Left colon (tissue), 2 donors: ENCODE measurements around the gene AP1M2. TPM values are rescaled to one million over a fixed set of nuclear protein-coding genes. Genes with fewer than 3 reads are reported as not detected.
A peak's percentile ranks its signal among the peaks of the same experiment; 100 is the strongest.
"Not testable (repeated sequence)": the region's sequence is repeated elsewhere in the genome, so short reads cannot be mapped to it uniquely, and the experiment has no call there.

ENCODE experiments used
- ATAC-seq: fragments of 200-7000 bp; cut with Tn5 transposase; one replicate; pipeline ENCODE4 v1.9.1; 2020; ENCODE audit warnings: mild to moderate bottlenecking, moderate library complexity
- DNase-seq, 2 donors: peaks; one replicate each; pipeline ENCODE4 v3.0.0-alpha.2; 2020
- intact Hi-C, 2 donors: fragments of 100-400 bp; cut with DNase I in 1 of 2; cut with micrococcal nuclease in 1 of 2; formaldehyde crosslinking; loops; one replicate each; pipeline versions ENCODE4 v1.11.2 to v1.14.0; 2022; cut with DNase I, micrococcal nuclease
- total RNA-seq, 2 donors: library from RNA; stranded (reverse); fragmentation: NEBNext Ultra II Directional; extraction: Animal tissue kit (Norgen Biotek cat#: 25700); gene quantifications; one replicate each; pipeline ENCODE4 v1.2.1, GENCODE V29; 2021
- donor health status: DM: no; HTN: no; CAD: no.
- donor health status: DM: yes; HTN: yes; CAD: no.

AP1M2 gene
- total RNA-seq, 2 donors from 2014 or later, result 116 to 158 TPM

DNA sequence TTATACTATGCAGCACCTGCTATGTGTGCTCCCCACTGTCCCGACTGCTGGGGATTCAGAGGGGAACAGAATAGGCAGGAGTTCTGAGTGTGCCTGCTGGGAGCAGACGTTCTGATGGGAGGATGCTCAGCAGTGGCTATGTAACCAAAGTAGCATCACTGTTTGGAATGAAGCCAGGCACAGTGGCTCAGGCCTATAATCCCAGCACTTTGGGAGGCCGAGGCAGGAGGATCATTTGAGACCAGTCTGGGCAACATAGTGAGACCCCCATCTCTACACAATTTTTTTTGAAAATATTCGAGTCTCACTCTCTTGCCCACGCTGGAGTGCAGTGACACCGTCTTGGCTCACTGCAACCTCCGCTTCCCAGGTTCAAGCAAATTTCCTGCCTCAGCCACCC is 37.4 kb downstream of the AP1M2 start:
- intact Hi-C loops, result no loop called here
- DNase-seq (no peak), ATAC-seq (no peak)

DNA sequence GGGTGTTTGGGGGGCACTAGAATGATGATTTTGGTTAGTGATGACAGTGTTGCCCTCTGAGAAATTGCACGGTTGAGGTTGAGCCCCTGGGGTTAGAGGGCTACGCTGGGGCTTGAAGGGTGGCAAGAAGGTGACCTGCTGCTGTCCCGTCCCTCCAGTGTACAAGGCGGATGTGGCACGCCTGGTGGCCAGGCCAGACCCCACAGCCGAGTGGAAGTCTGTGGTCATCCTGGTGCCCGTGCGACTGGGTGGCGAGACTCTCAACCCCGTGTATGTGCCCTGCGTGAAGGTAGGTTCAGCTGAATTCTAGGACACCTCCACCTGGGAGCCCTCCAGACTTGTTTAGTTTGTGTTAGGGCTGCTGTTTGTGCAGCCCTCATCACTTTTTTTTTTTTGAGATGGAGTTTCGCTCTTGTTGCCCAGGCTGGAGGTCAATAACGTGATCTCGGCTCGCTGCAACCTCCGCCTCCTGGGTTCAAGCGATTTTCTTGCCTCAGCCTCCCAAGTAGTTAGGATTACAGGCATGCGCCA is 38.3 kb downstream of the AP1M2 start:
- intact Hi-C loops, result no loop called here
- DNase-seq (no peak), ATAC-seq (no peak)

DNA sequence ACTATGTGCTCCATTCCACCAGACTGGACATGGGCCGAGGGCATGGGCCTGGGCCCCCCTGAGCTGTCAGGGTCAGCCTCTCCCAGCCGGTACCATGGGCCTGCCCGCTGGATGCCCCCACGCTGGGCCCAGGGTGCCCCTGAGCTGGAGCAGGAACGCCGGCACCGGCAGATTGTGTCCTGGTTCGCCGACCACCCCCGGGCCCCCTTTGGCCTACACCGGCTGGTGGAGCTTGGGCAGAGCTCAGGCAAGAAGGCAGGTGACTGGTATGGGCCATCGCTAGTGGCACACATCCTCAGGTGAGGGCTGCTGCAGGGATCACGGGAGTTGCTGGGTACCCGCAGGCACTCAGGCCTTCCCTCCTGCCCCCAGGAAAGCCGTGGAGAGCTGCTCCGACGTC is 40.3 kb downstream of the AP1M2 start:
- intact Hi-C loops, result no loop called here

DNA sequence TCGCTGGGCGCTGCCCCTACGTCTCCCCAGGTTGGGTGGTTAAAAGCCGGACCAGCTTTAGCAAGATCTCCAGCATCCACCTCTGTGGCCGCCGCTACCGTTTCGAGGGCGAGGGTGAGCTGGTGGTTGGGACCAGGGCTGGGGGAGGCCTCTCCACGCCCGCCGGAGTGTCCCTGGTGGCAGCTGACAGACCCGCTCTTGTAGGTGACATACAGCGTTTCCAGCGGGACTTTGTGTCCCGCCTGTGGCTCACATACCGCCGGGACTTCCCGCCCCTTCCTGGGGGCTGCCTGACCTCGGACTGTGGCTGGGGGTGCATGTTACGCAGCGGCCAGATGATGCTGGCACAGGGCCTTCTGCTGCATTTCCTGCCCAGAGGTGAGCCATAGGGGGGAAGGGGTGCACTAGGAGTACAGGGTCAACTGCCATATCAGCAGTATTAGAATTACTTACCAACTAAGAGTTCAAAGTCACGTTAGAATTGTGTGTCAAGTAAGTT is 42.3 kb downstream of the AP1M2 start:
- ATAC-seq (peak; percentile 0), DNase-seq (peak in 1 of 2 donors; percentile 33)
- intact Hi-C loops, result no loop called here

More for the DNA sequence above, 40.3 kb downstream of the AP1M2 start:
- ATAC-seq (no peak), DNase-seq (no peak)

DNA sequence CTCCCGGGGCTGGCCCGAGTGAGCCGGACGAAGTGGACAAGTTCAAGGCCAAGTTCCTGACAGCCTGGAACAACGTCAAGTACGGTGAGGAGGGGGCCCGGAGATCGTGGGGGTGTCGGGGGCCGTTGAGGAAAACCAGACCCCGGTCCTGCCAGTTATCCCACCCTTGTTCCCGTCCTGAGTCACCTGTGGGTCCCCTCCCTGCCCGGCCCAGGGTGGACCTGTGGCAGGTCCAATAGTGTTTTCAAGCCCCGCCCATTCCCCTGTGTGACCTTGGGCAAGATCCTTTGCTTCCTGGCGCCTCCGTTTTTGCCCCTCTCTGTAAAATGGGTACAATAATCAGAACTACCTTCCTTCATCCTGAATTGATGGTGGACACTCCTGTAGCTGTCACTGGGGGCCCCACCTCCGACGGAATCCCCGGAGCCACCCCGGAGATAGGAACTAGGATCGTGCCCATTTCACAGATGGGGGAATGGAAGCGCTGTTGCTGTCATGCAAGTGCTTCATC is 42.8 kb downstream of the AP1M2 start:
- DNase-seq (peak; percentile 85), ATAC-seq (peak; percentile 67)
- intact Hi-C loops, result no loop called here

DNA sequence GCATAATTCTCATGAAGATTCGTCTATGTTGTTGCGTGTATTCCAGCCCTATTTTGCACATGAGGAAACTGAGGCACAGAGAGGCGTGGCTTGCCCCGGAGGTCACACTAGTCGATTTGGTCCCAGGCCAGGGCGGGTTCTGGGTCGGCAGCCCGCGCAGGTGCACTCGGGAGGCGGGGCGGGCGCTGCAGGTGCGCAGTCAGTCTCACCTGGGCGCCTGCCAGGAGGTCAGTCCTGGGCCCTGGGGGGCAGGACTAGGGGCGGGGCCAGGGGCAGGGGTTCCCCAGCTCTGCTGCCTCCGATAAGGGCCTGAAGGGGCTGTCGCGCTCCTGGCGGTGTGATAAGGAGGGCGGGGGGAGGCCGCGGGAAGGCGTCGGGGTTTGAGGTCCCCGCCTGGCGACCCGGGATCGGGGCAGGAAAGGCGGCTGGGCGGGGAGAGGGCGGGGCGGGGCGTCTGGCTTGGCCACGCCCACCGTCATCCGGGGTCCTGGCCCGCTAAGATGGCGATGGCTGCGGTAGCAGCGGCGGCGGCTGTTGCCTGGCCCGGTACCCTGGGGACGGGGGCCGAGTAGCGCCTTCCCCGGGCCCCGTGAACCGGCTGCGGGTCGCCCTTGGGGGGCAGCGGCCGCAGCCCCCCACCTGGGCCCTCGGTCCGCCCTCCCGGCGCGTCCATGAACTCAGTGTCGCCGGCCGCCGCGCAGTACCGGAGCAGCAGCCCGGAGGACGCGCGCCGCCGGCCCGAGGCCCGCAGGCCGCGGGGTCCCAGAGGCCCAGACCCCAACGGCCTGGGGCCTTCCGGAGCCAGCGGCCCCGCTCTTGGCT is 43.5 kb downstream of the AP1M2 start, which contains the start of gene ATG4D:
Gene ATG4D (plus strand): TSS at position 485 of the 822 bp plus-strand sequence. CDS start 187 bp downstream, at position 672.
- intact Hi-C loops, result no loop called here
- peak; percentile 87 for ATAC-seq
- DNase-seq, result peak; percentile 92 to 95

DNA sequence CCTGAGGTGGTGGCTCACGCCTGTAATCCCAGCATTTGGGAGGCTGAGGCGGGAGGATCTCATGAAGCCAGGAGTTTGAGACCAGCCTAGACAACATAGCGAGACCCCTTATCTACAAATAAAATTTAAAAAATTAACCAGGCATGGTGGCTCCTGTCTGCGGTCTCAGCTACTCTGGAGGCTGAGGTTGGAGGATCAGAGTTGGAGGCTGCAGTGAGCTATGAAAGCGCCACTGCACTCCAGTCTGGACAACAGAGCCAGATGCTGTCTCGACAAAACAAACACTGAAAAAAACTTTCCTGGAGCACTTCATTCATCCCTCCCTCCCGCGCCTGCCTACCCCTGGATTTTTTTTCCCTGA is 44.1 kb downstream of the AP1M2 start:
- no peak for DNase-seq
- peak; percentile 9 for ATAC-seq
- intact Hi-C loops, result no loop called here

DNA sequence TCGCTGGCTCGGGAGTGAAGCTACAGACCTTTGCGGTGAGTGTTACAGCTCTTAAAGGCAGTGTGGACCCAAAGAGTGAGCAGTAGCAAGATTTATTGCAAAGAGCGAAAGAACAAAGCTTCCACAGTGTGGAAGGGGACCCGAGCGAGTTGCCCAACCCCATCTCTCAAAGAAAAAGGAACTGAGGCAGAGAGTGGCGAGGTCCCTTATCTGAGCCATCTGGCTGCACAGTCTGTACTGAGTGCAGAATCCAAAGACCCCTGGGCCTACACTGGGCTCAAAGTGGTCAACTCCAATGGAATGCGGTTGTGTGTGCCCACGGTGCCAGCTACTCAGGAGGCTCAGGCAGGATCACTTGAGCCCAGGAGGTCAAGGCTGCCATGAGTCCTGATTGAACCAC is 48.1 kb downstream of the AP1M2 start:
- DNase-seq, intact Hi-C loops, ATAC-seq: not testable (repeated sequence)

DNA sequence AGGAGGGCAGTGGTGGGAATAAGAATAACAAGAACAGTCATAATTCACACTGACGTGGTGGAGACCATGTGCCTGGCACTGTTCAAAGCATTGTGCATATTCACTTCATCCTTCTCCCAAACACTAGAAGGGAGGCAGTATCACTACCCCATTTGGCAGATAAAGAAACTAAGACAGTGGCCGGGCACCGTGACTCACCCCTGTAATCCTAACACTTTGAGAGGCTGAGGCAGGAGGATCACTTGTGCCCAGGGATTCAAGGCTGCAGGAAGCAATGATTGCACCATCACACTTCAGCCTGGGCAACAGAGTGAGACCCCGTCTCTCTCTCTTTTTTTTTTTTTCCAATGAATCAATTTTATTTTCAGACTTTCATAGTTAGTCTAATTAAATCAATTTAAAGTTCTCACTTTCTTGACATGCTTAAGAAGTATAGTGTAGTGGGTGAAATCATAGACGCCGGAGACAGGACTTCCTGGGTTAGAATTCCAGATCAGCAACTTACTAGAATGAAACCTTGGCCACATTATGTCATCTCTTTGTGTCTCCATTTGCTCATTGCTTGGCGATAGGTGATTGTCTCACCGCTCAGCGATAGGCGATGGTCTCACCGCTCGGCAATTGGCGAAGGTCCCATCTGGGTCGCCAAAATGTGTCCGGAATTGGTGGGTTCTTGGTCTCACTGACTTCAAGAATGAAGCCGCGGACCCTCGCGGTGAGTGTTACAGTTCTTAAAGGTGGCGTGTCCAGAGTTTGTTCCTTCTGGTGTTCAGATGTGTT is 48.7 kb downstream of the AP1M2 start:
- intact Hi-C loops, result no loop called here
- ATAC-seq, result no peak
- DNase-seq, result no peak

DNA sequence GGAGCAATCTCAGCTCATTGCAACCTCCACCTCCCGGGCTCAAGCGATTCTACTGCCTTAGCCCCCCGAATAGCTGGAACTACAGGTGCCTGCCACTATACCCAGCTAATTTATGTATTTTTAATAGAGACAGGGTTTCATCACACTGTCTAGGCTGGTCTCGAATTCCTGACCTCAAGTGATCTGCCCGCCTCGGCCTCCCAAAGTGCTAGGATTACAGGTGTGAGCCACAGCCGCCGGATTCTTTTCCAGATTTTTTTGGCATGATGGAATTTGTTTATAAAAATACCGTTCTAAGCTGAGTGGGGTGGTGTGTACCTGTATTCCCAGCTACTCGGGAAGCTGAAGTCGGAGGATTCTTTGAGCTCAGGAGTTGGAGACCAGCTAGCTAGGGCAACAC is 49.4 kb downstream of the AP1M2 start:
- ATAC-seq, result no peak
- intact Hi-C loops, result no loop called here

DNA sequence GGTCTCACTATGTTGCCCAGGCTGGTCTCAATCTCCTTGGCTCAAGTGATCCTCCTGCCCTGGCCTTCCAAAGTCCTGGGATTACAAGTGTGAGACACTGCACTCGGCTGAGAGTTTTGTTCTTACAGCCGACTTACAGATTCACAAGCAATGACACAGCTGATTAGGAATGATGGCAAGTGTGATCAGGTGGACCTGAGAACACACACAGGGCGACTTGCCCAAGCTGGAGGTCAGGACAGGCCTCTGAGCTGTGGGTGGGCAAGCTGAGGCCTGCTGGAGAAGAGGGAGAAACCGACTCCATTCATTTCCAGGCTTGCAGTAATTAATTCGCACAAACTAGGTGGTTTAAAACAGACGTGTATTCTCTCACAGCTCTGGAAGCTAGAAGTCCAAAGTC is 51.5 kb downstream of the AP1M2 start:
- DNase-seq, result no peak
- intact Hi-C loops, result no loop called here
- ATAC-seq, result no peak

More for the DNA sequence above, 49.4 kb downstream of the AP1M2 start:
- DNase-seq, result no peak

DNA sequence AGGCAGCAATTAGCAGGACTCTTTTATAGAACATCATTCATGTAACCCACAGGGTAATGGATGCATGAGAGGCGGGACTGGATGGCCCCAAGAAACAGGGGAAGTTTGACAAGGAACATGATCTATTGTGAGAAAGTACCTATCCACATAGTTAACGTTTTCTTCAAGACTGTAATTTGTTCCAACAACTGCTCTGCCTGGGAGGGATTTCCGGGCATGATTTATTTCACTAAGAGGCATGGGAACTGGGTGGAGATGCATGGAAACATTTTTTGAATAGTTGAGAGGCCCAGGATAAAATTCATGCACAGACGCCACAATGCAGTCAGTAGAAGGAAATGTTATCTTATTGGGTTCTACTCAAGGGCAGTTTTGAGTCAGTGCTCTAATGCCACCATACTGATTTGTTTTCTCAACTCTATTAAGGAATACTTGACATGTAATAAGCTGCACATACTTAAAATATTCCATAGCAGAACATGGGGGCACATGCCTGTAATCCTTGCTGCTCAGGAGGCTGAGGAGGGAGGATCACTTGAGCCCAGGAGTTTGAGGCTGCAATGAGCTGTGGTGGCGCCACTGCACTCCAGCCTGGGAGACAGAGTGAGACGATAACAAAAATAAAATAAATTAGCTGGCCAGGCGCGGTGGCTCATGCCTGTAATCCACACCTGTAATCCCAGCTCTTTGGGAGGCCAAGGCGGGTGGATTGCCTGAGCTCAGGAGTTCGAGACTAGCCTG is 53.3 kb downstream of the AP1M2 start:
- no peak for DNase-seq
- intact Hi-C loops, result no loop called here
- no peak for ATAC-seq

DNA sequence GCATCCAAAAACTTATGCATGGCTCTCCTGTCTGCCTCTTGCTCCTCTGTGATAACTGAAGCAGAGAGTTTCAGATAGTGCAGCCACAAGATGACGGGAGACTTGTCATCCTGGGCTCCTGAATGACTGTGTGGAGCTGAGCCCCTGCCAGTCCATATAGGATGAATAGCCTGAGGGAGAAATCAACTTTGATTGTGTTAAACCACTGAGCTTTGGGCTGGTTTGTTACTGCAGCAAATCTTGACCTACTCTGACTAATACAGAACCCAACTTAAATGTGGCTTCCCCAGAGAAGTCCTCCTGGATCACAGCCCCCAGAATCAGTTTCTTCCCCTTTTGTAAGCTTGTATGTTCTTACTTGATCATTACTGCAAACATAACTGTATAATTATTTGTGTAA is 54.7 kb downstream of the AP1M2 start:
- DNase-seq, result no peak
- no peak for ATAC-seq
- intact Hi-C loops, result no loop called here

DNA sequence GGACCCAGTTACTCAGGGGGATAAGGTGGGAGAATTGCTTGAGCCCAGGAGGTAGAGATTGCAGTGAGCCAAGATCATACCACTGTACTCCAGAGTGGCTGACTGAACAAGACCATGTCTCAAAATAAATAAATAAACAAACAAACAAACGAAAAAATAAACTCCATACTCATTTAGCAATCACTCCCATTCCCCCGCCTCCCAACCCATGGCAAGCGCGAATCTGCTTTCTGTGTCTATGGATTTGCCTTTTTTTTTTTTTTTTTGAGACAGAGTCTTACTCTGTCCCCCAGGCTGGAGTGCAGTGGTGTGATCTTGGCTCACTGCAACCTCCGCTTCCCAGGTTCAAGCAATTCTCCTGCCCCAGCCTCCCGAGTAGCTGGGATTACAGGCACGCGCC is 60.2 kb downstream of the AP1M2 start:
- DNase-seq, intact Hi-C loops, ATAC-seq: not testable (repeated sequence)

DNA sequence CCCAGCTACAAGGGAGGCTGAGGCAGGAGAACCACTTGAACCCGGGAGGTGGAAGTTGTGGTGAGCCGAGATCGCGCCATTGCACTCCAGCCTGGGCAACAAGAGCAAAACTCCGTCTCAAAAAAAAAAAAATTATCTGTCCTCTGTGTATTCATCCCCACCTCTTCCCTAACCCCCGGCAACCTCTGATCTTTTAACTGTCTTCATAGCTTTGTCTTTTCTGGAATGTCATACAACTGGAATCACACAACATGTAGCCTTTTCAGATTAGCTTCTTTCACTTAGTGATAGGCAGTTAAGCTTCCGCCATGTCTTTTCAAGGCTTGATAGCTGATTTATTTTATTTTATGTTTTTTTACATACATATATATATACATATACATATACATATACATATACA is 61.5 kb downstream of the AP1M2 start:
- intact Hi-C loops, result no loop called here
- DNase-seq (no peak), ATAC-seq (no peak)

DNA sequence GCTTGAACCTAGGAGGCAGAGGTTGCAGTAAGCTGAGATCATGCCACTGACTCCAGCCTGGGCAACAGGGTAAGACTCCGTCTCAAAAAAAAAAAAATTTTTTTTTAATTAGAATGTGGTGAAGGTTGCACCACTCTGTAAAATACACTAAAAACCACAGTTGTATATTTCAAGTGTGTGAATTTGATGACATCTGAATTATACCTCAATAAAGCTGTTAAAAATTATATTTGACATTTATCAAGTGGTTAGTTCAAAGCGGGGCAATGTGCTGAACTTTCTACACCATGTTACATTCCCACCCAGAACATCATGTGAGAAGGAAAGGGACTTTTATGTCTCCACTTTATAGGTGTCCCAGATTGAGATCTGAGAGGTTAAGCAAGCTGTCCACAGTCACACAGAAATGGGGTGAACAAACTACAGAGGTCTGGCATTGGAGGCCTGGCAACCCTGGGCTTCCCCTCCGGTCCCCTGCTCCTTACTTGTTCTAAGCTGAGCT is 63.9 kb downstream of the AP1M2 start:
- intact Hi-C loops, result no loop called here
- DNase-seq, result no peak
- ATAC-seq, result no peak
